ENCODE measurements around the gene PPP4R2. TPM values are rescaled to one million over a fixed set of nuclear protein-coding genes. Genes with fewer than 3 reads are reported as not detected.

Gene PPP4R2
- total and polyA plus RNA-seq, 7 donors = 15.1 to 94.1 (median 51.2) TPM

- 16 to 36% (median 34%) methylated on average over 3 of the region's 3 CpGs for WGBS, 3 donors
- Histone ChIP-seq H3K27me3 (ENCODE audit: insufficient read depth in 3 of 3, low read length in 2 of 3) (no peaks in the 10 kb centered on the region), H3K9me3 (no peaks in the 10 kb centered on the region), H3K4me1 (no peaks in the 10 kb centered on the region), H3K27ac (no peak overlapping the region), H3K36me3 (ENCODE audit: insufficient read depth in 1 of 2, low read depth in 1 of 2) (no peaks in the 10 kb centered on the region), H3K4me3 (no peak overlapping the region)
- intact Hi-C loops (cut with DNase I) = loop anchor here in 1 of 2 donors (10.0 kb wide), 1 partner anchor 740 kb away; no protein-coding TSS in a partner anchor
- no peak for DNase-seq
- TF ChIP-seq CTCF (IDR thresholded peaks at IDR 0.05) = no peak
- ATAC-seq = no peak
Measured at GRCh38 chr3:73114711-73115110, 118.1 kb downstream of the PPP4R2 start.

DNA sequence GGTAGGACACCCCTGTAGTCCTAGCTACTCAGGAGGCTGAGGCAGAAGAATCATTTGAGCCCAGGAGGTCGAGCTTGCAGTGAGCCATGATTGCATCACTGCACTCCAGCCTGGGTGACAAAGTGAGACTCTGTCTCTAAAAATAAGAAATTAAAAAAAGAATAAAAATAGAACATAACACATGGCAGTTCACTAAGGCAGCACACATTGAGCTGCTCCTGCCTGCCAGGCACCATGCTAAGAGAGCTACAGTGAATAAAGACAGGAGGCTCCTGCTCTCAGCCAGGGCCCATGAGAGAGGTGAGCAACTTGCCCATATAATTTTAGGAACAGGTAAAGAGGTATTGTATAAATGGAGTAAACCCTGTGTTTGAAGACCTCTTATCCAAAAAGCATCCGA is 119.2 kb downstream of the PPP4R2 start:
- Histone ChIP-seq H3K9me3 (no peaks in the 10 kb centered on the region), H3K27me3 (ENCODE audit: insufficient read depth in 3 of 3, low read length in 2 of 3) (no peaks in the 10 kb centered on the region), H3K27ac (no peak overlapping the region), H3K4me3 (no peak overlapping the region), H3K4me1 (no peaks in the 10 kb centered on the region), H3K36me3 (ENCODE audit: insufficient read depth in 1 of 2, low read depth in 1 of 2) (no peaks in the 10 kb centered on the region)
- peak in 3 of 4 donors; percentile 63 to 86 (median 84) for ATAC-seq
- TF ChIP-seq CTCF (IDR thresholded peaks at IDR 0.05) = no peak
- peak in 1 of 2 donors; percentile 30 for DNase-seq
- WGBS, 3 donors = 54 to 70% (median 61%) methylated on average over 2 of the region's 2 CpGs
- intact Hi-C loops (cut with DNase I) = loop anchor here in 1 of 2 donors (10.0 kb wide), 1 partner anchor 739 kb away; no protein-coding TSS in a partner anchor

Other genes starting within 250 kb of the PPP4R2 start
- gene SHQ1, start 148.4 kb upstream of the PPP4R2 start, total RNA-seq = 10 to 100 TPM in 3 of 4 donors, 1 to 10 TPM in 1; 6.2 to 20.6 (median 18.3) TPM
- 10 to 100 TPM in 2 of 3 donors, 1 to 10 TPM in 1; 8.8 to 15.9 (median 11.0) TPM for gene SHQ1, start 148.4 kb upstream of the PPP4R2 start, polyA plus RNA-seq
- gene GXYLT2, start 108.8 kb upstream of the PPP4R2 start, total RNA-seq = 1 to 10 TPM in 3 of 4 donors, under 1 TPM in 1; 0.84 to 5.9 (median 1.8) TPM
- gene GXYLT2, start 108.8 kb upstream of the PPP4R2 start, polyA plus RNA-seq = under 1 TPM; 0.04 to 0.38 (median 0.16) TPM
- 1 to 10 TPM in 2 of 4 donors, under 1 TPM in 2; 0.54 to 1.4 (median 0.89) TPM for gene EBLN2, start 64.8 kb downstream of the PPP4R2 start, total RNA-seq
- gene EBLN2, start 64.8 kb downstream of the PPP4R2 start, polyA plus RNA-seq = under 1 TPM; 0.08 to 0.38 (median 0.22) TPM

All from psoas muscle (tissue), 8 donors.